Left forelimb (tissue), 1 donor: Measurements from ENCODE around the gene MRM1.

Experiments used
- DNase-seq: peaks from one replicate; pipeline ENCODE4 v3.0.0-alpha.2; 2018; ENCODE audit warnings: low spot score

The MRM1 gene

GRCh38 chr17:36601303-36602029, at the start of gene MRM1:
MRM1 (plus strand) TSS chr17:36601583; CDS start chr17:36601811, 228 bp downstream.
- peak; percentile 95 for DNase-seq

- no peak for DNase-seq
These were observed 47.9 kb upstream of the MRM1 start for GRCh38 chr17:36553459-36553858.

GRCh38 chr17:36566081-36566480, 35.3 kb upstream of the MRM1 start:
- DNase-seq, result no peak

GRCh38 chr17:36575028-36575427, 26.4 kb upstream of the MRM1 start:
- DNase-seq, result no peak

GRCh38 chr17:36576793-36577192, 24.6 kb upstream of the MRM1 start:
- DNase-seq, result no peak

GRCh38 chr17:36578671-36579070, 22.7 kb upstream of the MRM1 start:
- no peak for DNase-seq

- no peak for DNase-seq
These were observed 17.6 kb upstream of the MRM1 start for GRCh38 chr17:36583787-36584186.

- no peak for DNase-seq
These were observed 15.2 kb upstream of the MRM1 start for GRCh38 chr17:36586138-36586537.

GRCh38 chr17:36590082-36590481, 11.3 kb upstream of the MRM1 start:
- no peak for DNase-seq

GRCh38 chr17:36591434-36592315, 9.7 kb upstream of the MRM1 start, which contains the start of gene DHRS11:
DHRS11 (plus strand) TSS chr17:36591879; CDS start chr17:36592010, 131 bp downstream.
- DNase-seq, result peak; percentile 87

- DNase-seq, result no peak
These were observed 9.1 kb upstream of the MRM1 start for GRCh38 chr17:36592316-36592715.

GRCh38 chr17:36592716-36593321, 8.6 kb upstream of the MRM1 start:
- no peak for DNase-seq

- DNase-seq, result no peak
These were observed 7.6 kb upstream of the MRM1 start for GRCh38 chr17:36593656-36594316.

- no peak for DNase-seq
These were observed 6.6 kb upstream of the MRM1 start for GRCh38 chr17:36594626-36595401.

- peak; percentile 23 for DNase-seq
These were observed 4.2 kb upstream of the MRM1 start for GRCh38 chr17:36597226-36597625.

- DNase-seq, result peak; percentile 25
These were observed 3.3 kb upstream of the MRM1 start for GRCh38 chr17:36597866-36598777.

- peak; percentile 23 for DNase-seq
These were observed 2.4 kb upstream of the MRM1 start for GRCh38 chr17:36598951-36599401.

GRCh38 chr17:36599546-36600250, 1.7 kb upstream of the MRM1 start:
- DNase-seq, result peak; percentile 54

GRCh38 chr17:36600465-36600864, 918 bp upstream of the MRM1 start:
- peak; percentile 14 for DNase-seq

- no peak for DNase-seq
These were observed 464 bp upstream of the MRM1 start for GRCh38 chr17:36600936-36601302.
